PC-9 (cell line): ENCODE measurements around the gene SCNM1. TPM values are rescaled to one million over a fixed set of nuclear protein-coding genes. Genes with fewer than 3 reads are reported as not detected.

ENCODE experiments used
- BruUV-seq: library from RNA; stranded (reverse); fragments of 400-500 nt; replicated peaks from 2 replicates; lab custom pipeline; 2021; lab: Mats Ljungman, UMichigan
- CTCF ChIA-PET: fragments of 300-600 bp; sonication (Branson Sonifier 250); formaldehyde crosslinking; loops from one replicate; lab custom pipeline; 2022; ENCODE audit warnings: antibody characterized with exemption; lab: Charles Lee
- POLR2A ChIA-PET: fragments of 300-600 bp; sonication (Branson Sonifier 250); formaldehyde crosslinking; loops from one replicate; lab custom pipeline; 2022; ENCODE audit warnings: antibody characterized with exemption; ENCODE audit not compliant: unreplicated experiment; lab: Charles Lee
- DNase-seq, 2 experiments: peaks; one replicate each; pipeline versions ENCODE4 v3.0.0 to v3.0.0-alpha.2; 2015 to 2022; ENCODE audit warnings: mixed read lengths in 1 of 2
- H2AFZ ChIP-seq: fragments of 200-600 bp; sonication (generic); 2 replicates; pipeline ENCODE4 v1.8.1; 2017; ENCODE audit warnings: antibody characterized with exemption
- H3F3A ChIP-seq: fragments of 200-600 bp; sonication (generic); 2 replicates; pipeline ENCODE4 v1.8.1; 2017; ENCODE audit warnings: antibody characterized with exemption, mild to moderate bottlenecking, low read depth; ENCODE audit not compliant: insufficient read depth
- H3K27ac ChIP-seq: fragments of 200-600 bp; sonication (generic); 2 replicates; pipeline ENCODE4 v1.6.1; 2016; ENCODE audit warnings: mixed run types
- H3K27me3 ChIP-seq: fragments of 200-600 bp; sonication (generic); 2 replicates; pipeline ENCODE4 v1.6.1; 2016; ENCODE audit warnings: low read depth, mixed run types; ENCODE audit not compliant: insufficient read depth
- H3K36me3 ChIP-seq: fragments of 200-600 bp; sonication (generic); 2 replicates; pipeline ENCODE4 v1.6.1; 2016; ENCODE audit warnings: low read depth, mixed run types
- H3K4me1 ChIP-seq: fragments of 200-600 bp; sonication (generic); replicated peaks from 2 replicates; pipeline ENCODE4 v1.6.1; 2016; ENCODE audit warnings: mixed run types; ENCODE audit not compliant: insufficient read depth
- H3K4me2 ChIP-seq: fragments of 200-600 bp; sonication (generic); 2 replicates; pipeline ENCODE4 v1.6.1; 2017; ENCODE audit warnings: mixed run types
- H3K4me3 ChIP-seq: fragments of 200-600 bp; sonication (generic); 2 replicates; pipeline ENCODE4 v1.6.1; 2016; ENCODE audit warnings: mixed run types
- H3K79me2 ChIP-seq: fragments of 200-600 bp; sonication (generic); 2 replicates; pipeline ENCODE4 v1.6.1; 2017; ENCODE audit warnings: low read depth, mixed run types
- H3K9me2 ChIP-seq: fragments of 200-600 bp; sonication (generic); 2 replicates; pipeline ENCODE4 v1.8.1; 2017; ENCODE audit warnings: mild to moderate bottlenecking; ENCODE audit not compliant: insufficient read depth
- H3K9me3 ChIP-seq: fragments of 200-600 bp; sonication (generic); 2 replicates; pipeline ENCODE4 v1.8.1; 2016; ENCODE audit warnings: low read depth; ENCODE audit not compliant: insufficient read depth
- H4K20me1 ChIP-seq: fragments of 200-600 bp; sonication (generic); 2 replicates; pipeline ENCODE4 v1.8.1; 2017; ENCODE audit not compliant: insufficient read depth
- EZH2 ChIP-seq: fragments of 200-600 bp; sonication (generic); IDR thresholded peaks from 2 replicates; pipeline ENCODE4 v1.8.0; 2017; ENCODE audit warnings: antibody characterized with exemption, low read depth
- intact Hi-C: fragments of 100-400 bp; cut with micrococcal nuclease; formaldehyde crosslinking; loops from one replicate; pipeline ENCODE4 v1.10.0; 2022; ENCODE audit not compliant: unreplicated experiment
- total RNA-seq: library from RNA; stranded (reverse); gene quantifications from 2 replicates; pipeline ENCODE4 v1.2.3, GENCODE V29; 2021
- TF ChIP-seq, protein P1 (sequence below): fragments of 200-600 bp; sonication (generic); conservative IDR thresholded peaks from 2 replicates; pipeline ENCODE4 v1.6.1; 2017; ENCODE audit warnings: mixed run types, antibody characterized with exemption, mild to moderate bottlenecking, moderate library complexity

Gene SCNM1
- total RNA-seq, 1 experiment from 2014 or later = 47.7 TPM

GRCh38 chr1:151156515-151156819 lies 9.5 kb upstream of the SCNM1 start, which contains the start of gene TNFAIP8L2:
Gene TNFAIP8L2, plus strand, starts transcription at chr1:151156649. Its CDS starts 2,049 bp downstream, at chr1:151158698.
- Histone ChIP-seq H3K9me3 (no peaks in the 10 kb centered on the region), H3K36me3 (no peaks in the 10 kb centered on the region), H3K4me3 (no peak within 1 kb of the TSS), H3K79me2 (no peaks in the 10 kb centered on the region), H3K4me1 (no peaks in the 10 kb centered on the region), H3K9me2 (no peaks in the 10 kb centered on the region), H3K27me3 (no peaks in the 10 kb centered on the region), H2AFZ (no peak within 1 kb of the TSS), H3K4me2 (no peak within 1 kb of the TSS), H4K20me1 (no peaks in the 10 kb centered on the region), H3K27ac (no peak within 1 kb of the TSS), H3F3A (peaks cover 15% of the 10 kb centered on the region; the same call in 1 of the 2 replicates)
- CTCF ChIA-PET = interaction anchor here (2.5 kb wide), 1 partner anchor 57 kb away, joined by 19 read pairs; no protein-coding TSS in a partner anchor
- TF ChIP-seq, protein P1, sequence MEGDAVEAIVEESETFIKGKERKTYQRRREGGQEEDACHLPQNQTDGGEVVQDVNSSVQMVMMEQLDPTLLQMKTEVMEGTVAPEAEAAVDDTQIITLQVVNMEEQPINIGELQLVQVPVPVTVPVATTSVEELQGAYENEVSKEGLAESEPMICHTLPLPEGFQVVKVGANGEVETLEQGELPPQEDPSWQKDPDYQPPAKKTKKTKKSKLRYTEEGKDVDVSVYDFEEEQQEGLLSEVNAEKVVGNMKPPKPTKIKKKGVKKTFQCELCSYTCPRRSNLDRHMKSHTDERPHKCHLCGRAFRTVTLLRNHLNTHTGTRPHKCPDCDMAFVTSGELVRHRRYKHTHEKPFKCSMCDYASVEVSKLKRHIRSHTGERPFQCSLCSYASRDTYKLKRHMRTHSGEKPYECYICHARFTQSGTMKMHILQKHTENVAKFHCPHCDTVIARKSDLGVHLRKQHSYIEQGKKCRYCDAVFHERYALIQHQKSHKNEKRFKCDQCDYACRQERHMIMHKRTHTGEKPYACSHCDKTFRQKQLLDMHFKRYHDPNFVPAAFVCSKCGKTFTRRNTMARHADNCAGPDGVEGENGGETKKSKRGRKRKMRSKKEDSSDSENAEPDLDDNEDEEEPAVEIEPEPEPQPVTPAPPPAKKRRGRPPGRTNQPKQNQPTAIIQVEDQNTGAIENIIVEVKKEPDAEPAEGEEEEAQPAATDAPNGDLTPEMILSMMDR = no peak
- TF ChIP-seq EZH2 = no peak
- POLR2A ChIA-PET = interaction anchor here (0.6 kb wide), 1 partner anchor 25 kb away, joined by 4 read pairs; no protein-coding TSS in a partner anchor
- BruUV-seq = no TSS peak
- intact Hi-C loops = loop anchor here (1.0 to 5.0 kb wide), 4 partner anchors 56 to 899 kb away; partner anchors contain the start of genes CA14 and GABPB2
- DNase-seq = no peak

- no peak for TF ChIP-seq EZH2
- TF ChIP-seq, protein P1 = no peak
- Histone ChIP-seq H3K27ac (no peak overlapping the region), H3K36me3 (no peaks in the 10 kb centered on the region), H3K27me3 (no peaks in the 10 kb centered on the region), H3K4me3 (no peak overlapping the region), H3K79me2 (no peaks in the 10 kb centered on the region), H3K9me2 (no peaks in the 10 kb centered on the region), H3F3A (peaks cover 15% of the 10 kb centered on the region; the same call in 1 of the 2 replicates), H3K4me2 (no peak overlapping the region), H4K20me1 (no peaks in the 10 kb centered on the region), H3K9me3 (no peaks in the 10 kb centered on the region), H3K4me1 (no peaks in the 10 kb centered on the region), H2AFZ (no peak overlapping the region)
- ChIA-PET POLR2A (interaction anchor here (0.6 kb wide), 2 partner anchors 26 to 43 kb away, joined by 4 to 6 read pairs; no protein-coding TSS in a partner anchor), CTCF (interaction anchor here (2.5 kb wide), 1 partner anchor 57 kb away, joined by 19 read pairs; no protein-coding TSS in a partner anchor)
- DNase-seq = no peak
- no TSS peak for BruUV-seq
- intact Hi-C loops = loop anchor here (2.0 to 5.0 kb wide), 2 partner anchors 86 to 900 kb away; partner anchors contain the start of genes CA14 and GABPB2
Measured at GRCh38 chr1:151157067-151157531, 8.8 kb upstream of the SCNM1 start.

DNA sequence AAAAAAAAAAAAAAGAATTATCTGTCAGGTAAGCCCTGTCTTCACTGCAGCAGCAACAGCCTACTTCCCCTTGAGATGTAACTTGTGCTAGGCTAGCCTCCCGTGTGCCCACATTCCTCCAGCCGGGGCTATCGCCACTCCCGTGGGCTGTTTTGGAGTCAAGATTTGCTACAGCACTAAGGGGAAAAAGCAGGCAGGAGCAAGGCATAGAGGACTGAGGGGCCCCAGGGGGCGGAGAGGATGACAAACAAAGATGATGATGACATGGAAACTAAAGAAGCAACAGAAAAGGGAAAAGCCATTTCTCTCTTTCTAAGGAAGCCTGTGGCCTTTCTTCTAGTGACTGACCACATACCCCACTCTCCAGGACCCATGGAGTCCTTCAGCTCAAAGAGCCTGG lies 7.6 kb upstream of the SCNM1 start:
- peaks cover 15% of the 10 kb centered on the region; the same call in 1 of the 2 replicates for H3F3A ChIP-seq
- CTCF ChIA-PET = interaction anchor here (0.6 kb wide), 1 partner anchor 58 kb away, joined by 5 read pairs; no protein-coding TSS in a partner anchor
- H3K9me2 ChIP-seq = no peaks in the 10 kb centered on the region
- POLR2A ChIA-PET = interaction anchor here (0.7 kb wide), 1 partner anchor 878 kb away, joined by 6 read pairs; no protein-coding TSS in a partner anchor
- TF ChIP-seq EZH2 = no peak
- TF ChIP-seq, protein P1 = no peak
- intact Hi-C loops = loop anchor here (5.0 kb wide), 1 partner anchor 901 kb away; the partner anchor contains the start of gene CA14
- no peaks in the 10 kb centered on the region for H3K9me3 ChIP-seq
- H4K20me1 ChIP-seq = no peaks in the 10 kb centered on the region
- H3K4me2 ChIP-seq = no peak overlapping the region
- BruUV-seq = no TSS peak
- H3K36me3 ChIP-seq = no peaks in the 10 kb centered on the region
- no peaks in the 10 kb centered on the region for H3K4me1 ChIP-seq
- no peak overlapping the region for H3K27ac ChIP-seq
- DNase-seq = no peak
- no peak overlapping the region for H2AFZ ChIP-seq
- no peak overlapping the region for H3K4me3 ChIP-seq
- no peaks in the 10 kb centered on the region for H3K27me3 ChIP-seq
- H3K79me2 ChIP-seq = no peaks in the 10 kb centered on the region
